H7 (cell line): ENCODE results near the gene SLC7A1. TPM values are rescaled to one million over a fixed set of nuclear protein-coding genes. Genes with fewer than 3 reads are reported as not detected.

Experiments
- DNase-seq: peaks from one replicate; pipeline ENCODE4 v3.0.0; 2012
- H3K27me3 ChIP-seq: 2 replicates; pipeline ENCODE4 v1.6.0; 2011; ENCODE audit warnings: mild to moderate bottlenecking, low read length; ENCODE audit not compliant: control insufficient read depth, insufficient read depth
- H3K36me3 ChIP-seq: replicated peaks from 2 replicates; pipeline ENCODE4 v1.5.1; 2011; ENCODE audit warnings: low read length; ENCODE audit not compliant: control insufficient read depth, insufficient read depth
- H3K4me3 ChIP-seq: 2 replicates; pipeline ENCODE4 v1.5.1; 2011; ENCODE audit warnings: low read depth, mild to moderate bottlenecking, control low read depth, low read length, moderate library complexity; ENCODE audit not compliant: insufficient read depth
- total RNA-seq: library from RNA; depleted of rRNA; stranded (reverse); fragments of >200 nt; shearing (Covaris generic); gene quantifications from 2 replicates; pipeline ENCODE4 v1.2.3, GENCODE V29; 2014

Gene SLC7A1
- total RNA-seq, 1 experiment from 2014 or later, result 19.0 TPM

GRCh38 chr13:29576581-29576980, 18.9 kb downstream of the SLC7A1 start:
- H3K27me3 ChIP-seq, result no peaks in the 10 kb centered on the region
- DNase-seq, result no peak
- H3K4me3 ChIP-seq, result no peak overlapping the region

GRCh38 chr13:29575098-29575497, 20.4 kb downstream of the SLC7A1 start:
- no peak overlapping the region for H3K4me3 ChIP-seq
- DNase-seq, result no peak
- H3K36me3 ChIP-seq, result peaks cover 1% of the 10 kb centered on the region; the same call in 1 of the 2 replicates
- H3K27me3 ChIP-seq, result no peaks in the 10 kb centered on the region

More at GRCh38 chr13:29576581-29576980, 18.9 kb downstream of the SLC7A1 start:
- peaks cover 1% of the 10 kb centered on the region; the same call in 1 of the 2 replicates for H3K36me3 ChIP-seq

DNA sequence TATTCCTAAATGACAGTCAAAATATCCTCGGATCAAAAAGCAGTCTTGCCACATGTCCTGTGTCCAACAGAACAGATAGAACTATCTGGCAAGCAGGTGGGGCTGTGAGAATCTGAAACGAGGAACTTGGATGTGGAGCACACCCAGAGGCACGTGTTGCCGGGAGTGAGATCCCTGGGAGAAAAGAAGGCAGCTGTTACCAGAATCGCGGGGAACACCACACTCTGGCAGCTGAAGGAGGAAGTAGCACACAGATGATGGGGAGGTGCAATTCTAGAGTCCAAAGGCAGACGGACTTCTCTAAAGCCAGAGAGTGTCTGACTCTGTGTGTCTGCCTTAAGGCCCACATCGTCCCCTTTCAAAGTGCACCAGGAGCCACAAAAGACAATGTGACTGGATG, 22.3 kb downstream of the SLC7A1 start:
- DNase-seq, result no peak
- H3K4me3 ChIP-seq, result no peak overlapping the region
- H3K36me3 ChIP-seq, result no peaks in the 10 kb centered on the region
- H3K27me3 ChIP-seq, result no peaks in the 10 kb centered on the region

DNA sequence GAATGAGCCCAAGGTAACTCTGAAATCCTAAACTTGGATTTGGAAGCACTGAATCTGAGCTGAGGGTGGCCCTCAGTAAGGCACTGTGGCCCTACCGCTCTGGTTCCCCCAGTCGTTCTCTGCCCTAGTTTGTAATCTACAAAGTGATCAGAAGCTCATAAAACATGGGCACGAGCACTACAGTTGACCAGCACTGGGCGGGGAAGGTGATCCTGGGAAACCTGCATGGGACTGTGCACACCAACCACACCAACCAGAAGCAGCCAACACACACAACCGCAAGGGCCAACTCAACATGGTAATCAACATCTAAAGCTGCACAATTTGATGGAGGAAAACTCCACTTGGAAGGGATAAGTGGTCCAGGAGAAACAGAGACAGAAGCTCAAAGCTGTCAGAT, 22.9 kb downstream of the SLC7A1 start:
- no peaks in the 10 kb centered on the region for H3K27me3 ChIP-seq
- DNase-seq, result no peak
- no peaks in the 10 kb centered on the region for H3K36me3 ChIP-seq

DNA sequence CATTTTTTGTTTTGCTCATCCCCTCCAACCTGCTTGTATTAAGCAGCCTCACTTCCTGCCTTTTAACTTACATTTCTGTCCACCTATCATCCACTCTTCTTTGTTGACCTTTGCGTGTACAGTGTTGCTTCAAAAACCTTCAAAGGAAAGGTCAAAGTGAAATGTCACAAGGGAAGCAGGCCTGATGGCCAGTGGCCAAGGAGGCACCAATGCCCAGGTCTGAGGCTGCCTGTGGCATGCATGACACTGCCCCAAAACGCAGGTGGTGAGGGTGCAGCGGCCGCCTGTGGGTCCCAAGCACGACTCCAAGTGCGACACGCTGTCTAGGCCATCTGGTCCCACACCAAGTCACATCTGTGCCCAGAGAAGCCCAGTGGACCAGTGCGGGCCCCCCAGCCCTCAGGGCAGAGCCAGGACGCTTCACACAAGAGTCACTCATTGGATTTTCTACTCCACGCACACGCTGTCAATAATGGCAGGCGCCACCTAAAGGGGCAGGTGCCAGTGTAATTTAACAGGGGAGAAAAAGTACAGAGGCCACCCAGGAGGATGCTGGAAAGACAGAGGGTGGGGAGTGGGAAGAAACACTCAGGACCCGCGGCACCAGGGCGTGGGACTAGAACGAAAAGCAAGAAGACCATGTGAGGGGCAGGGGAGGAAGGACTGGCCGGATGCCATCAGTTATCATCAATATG, 23.5 kb downstream of the SLC7A1 start:
- DNase-seq, result no peak
- Histone ChIP-seq H3K36me3 (no peaks in the 10 kb centered on the region), H3K4me3 (no peak overlapping the region), H3K27me3 (no peaks in the 10 kb centered on the region)

More for the DNA sequence above, 22.9 kb downstream of the SLC7A1 start:
- H3K4me3 ChIP-seq, result no peak overlapping the region

DNA sequence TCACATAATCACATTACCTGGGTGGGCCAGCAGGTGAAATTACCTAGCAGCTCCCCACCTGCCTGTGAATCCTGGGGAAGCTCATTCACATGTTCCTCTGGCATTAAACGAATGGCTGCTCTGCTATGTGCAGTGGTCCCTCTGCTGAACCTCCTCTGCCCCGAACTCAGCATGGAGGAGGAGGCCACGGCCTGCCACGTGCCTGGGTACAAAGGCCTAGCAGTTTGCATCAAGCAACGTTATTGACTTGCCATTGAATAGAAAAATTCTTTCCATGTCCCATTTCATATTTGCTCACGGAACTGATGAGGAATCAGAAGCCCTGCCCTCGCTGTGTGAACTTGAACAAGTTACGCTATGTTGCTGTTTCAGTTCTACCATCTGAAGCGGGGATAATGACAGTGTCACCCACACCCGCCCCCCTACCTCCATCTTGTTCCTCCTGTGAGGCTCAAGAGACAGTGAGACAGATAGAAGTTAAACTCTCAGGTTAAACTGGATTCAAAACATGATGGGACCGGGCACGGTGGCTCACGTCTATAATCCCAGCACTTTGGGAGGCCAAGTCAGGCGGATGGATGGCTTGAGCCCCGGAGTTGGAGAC, 25.3 kb downstream of the SLC7A1 start:
- DNase-seq, result no peak
- Histone ChIP-seq H3K4me3 (no peak overlapping the region), H3K27me3 (no peaks in the 10 kb centered on the region), H3K36me3 (no peaks in the 10 kb centered on the region)

DNA sequence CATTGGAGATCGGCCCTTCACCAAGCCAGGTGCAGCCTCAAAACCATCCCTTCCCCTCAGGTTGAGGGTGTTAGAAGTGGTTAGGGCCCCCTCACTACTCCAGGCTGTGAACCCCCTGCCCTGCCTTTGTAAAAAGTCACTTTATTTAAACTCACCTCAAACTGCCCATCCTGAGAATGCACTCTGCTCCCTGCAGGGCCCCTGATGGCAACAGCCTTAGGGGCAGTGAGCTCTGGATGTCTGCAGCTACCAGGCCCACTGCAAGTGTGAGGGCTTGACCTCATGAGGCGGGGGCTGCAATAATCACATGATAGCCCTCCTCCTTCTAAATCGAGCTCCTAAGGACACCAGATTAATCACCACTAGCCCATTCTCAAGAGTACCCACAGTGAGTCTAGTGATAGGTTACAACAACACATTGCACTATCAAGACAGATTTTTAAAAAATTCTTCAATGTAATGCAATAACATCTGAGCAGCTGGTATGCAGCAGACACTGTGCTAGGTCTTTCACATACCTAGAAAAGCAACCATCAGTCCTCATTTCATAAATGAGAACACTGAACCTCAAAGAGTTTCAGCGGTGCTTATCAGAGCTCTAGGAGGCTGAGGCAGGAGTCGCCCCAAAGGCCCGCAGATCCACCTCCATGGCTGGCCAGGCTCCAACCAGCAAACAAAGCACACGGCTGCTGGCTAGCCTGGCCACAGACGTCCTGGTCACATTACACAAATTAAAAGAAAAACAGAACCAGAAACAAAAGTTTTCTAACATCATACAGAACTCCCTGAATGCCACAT, 26.0 kb downstream of the SLC7A1 start:
- no peak overlapping the region for H3K4me3 ChIP-seq
- no peaks in the 10 kb centered on the region for H3K36me3 ChIP-seq
- no peaks in the 10 kb centered on the region for H3K27me3 ChIP-seq
- no peak for DNase-seq

DNA sequence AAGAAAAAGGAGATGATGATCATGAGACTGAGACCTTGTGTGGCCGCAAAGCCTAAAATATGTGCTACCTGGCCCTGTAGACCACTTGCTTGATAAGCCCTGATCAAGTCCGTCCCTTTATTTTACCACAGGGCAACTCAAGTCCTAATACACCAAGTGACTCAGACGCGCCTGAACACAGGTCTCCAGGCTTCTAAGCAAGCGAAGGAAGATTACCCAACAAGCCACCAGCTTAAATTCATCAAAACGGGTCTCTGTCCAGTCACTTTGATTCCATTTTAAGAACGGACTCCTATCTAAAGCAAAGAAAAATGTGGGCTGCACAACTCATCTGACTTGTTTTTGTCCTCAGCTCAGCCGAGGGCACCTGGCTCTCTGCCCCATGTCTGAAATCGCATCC, 26.8 kb downstream of the SLC7A1 start:
- no peak overlapping the region for H3K4me3 ChIP-seq
- DNase-seq, result no peak
- no peaks in the 10 kb centered on the region for H3K36me3 ChIP-seq
- H3K27me3 ChIP-seq, result no peaks in the 10 kb centered on the region

GRCh38 chr13:29567411-29567810, 28.1 kb downstream of the SLC7A1 start:
- no peak overlapping the region for H3K4me3 ChIP-seq
- no peak for DNase-seq
- no peaks in the 10 kb centered on the region for H3K36me3 ChIP-seq
- H3K27me3 ChIP-seq, result no peaks in the 10 kb centered on the region

DNA sequence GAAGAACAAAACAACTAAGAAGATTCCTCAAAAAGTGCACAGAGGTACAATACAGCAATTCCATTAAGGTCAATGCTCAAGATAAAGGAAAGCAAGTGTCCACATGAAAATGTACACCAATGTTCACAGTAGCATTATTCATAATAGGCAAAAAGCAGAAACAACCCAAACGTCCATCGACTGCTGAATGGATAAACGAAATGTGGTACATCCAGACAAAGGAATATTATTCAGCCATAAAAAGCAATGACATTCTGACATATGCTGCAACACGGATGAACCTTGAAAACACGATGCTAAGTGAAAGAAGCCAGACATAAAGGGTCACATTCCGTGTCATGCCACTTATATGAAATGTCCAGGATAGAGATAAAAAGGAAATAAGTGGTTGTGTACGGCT, 29.3 kb downstream of the SLC7A1 start:
- no peak overlapping the region for H3K4me3 ChIP-seq
- no peaks in the 10 kb centered on the region for H3K36me3 ChIP-seq
- DNase-seq, result no peak
- H3K27me3 ChIP-seq, result no peaks in the 10 kb centered on the region

DNA sequence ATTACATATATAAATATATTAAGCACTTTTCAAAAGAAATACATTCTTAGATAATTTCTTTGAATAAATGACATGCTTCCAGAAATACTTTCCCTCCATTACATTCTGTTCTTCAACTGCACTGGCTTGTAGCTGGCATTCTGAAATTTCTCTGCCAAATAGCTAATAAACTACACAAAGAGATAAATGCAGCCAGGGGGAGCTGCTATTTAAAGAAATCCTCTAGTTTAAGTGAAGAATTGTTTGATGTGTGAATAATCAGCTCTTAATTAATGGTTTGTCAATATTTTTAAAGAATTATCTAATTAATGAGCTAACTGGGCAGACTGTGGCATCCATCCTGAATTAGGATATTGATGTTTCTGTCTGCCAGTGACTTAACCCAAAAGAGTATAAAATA, 30.7 kb downstream of the SLC7A1 start:
- no peak for DNase-seq
- H3K27me3 ChIP-seq, result no peaks in the 10 kb centered on the region
- H3K4me3 ChIP-seq, result no peak overlapping the region
- no peaks in the 10 kb centered on the region for H3K36me3 ChIP-seq

DNA sequence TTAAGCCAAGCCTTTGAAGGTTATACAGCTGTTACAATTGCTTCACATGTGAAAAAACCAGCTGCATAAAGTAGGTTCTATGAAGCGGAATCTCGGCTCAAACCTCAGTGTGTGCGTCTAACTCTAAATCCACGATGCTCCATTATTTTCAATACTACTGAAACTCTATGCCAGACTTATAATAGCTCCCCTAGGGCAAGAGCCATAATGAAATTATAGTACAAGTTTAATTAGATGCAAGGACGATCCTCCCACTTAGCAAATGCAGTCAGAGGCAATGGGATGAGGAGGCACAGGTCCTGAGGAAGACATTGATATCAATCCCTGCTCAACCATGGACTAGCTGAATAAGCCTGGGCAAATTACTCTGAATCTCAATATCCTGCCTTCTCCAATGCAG, 31.1 kb downstream of the SLC7A1 start:
- no peak overlapping the region for H3K4me3 ChIP-seq
- DNase-seq, result no peak

DNA sequence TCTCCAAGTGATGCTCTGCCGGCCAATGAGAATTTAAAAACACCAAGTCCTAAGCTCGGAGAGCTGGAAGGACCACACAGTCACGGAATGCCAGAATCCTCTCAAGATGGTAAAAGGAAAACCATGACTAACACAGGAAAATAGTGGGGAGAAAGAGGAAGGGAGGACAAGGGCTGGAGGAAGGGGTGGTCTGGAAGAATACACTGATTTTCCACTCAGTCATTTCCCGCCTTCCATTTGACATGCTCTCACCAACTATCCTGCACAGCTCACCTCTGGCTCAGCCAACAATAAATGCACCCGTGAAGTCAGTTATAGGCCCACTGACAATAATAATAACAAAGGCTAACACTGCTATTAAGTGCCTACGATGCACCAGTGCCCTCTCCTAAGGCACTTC, 31.5 kb downstream of the SLC7A1 start:
- no peak for DNase-seq
- H3K4me3 ChIP-seq, result no peak overlapping the region
- H3K27me3 ChIP-seq, result no peaks in the 10 kb centered on the region
- no peaks in the 10 kb centered on the region for H3K36me3 ChIP-seq

More for the DNA sequence above, 31.1 kb downstream of the SLC7A1 start:
- no peaks in the 10 kb centered on the region for H3K27me3 ChIP-seq
- H3K36me3 ChIP-seq, result no peaks in the 10 kb centered on the region

GRCh38 chr13:29562786-29563438, 32.6 kb downstream of the SLC7A1 start:
- no peak overlapping the region for H3K4me3 ChIP-seq

More at GRCh38 chr13:29562786-29563438, 32.6 kb downstream of the SLC7A1 start:
- Histone ChIP-seq H3K36me3 (no peaks in the 10 kb centered on the region), H3K27me3 (no peaks in the 10 kb centered on the region)
- no peak for DNase-seq
